Measurements from ENCODE around the gene LAIR2. TPM values are rescaled to one million over a fixed set of nuclear protein-coding genes. Genes with fewer than 3 reads are reported as not detected.
A peak's percentile ranks its signal among the peaks of the same experiment; 100 is the strongest.

LAIR2 gene
- total RNA-seq, 1 donor from 2014 or later, result not detected

GRCh38 chr19:54481326-54481930 is 21.2 kb upstream of the LAIR2 start:
- intact Hi-C loops (cut with micrococcal nuclease), result no loop called here
- H3K9me3 ChIP-seq (replicated peaks), result no peaks in the 10 kb centered on the region
- TF ChIP-seq, protein P1, sequence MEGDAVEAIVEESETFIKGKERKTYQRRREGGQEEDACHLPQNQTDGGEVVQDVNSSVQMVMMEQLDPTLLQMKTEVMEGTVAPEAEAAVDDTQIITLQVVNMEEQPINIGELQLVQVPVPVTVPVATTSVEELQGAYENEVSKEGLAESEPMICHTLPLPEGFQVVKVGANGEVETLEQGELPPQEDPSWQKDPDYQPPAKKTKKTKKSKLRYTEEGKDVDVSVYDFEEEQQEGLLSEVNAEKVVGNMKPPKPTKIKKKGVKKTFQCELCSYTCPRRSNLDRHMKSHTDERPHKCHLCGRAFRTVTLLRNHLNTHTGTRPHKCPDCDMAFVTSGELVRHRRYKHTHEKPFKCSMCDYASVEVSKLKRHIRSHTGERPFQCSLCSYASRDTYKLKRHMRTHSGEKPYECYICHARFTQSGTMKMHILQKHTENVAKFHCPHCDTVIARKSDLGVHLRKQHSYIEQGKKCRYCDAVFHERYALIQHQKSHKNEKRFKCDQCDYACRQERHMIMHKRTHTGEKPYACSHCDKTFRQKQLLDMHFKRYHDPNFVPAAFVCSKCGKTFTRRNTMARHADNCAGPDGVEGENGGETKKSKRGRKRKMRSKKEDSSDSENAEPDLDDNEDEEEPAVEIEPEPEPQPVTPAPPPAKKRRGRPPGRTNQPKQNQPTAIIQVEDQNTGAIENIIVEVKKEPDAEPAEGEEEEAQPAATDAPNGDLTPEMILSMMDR (IDR thresholded peaks at IDR 0.05; ENCODE audit: borderline replicate concordance), result peak; percentile 77
- no peak for DNase-seq
- H3K27ac ChIP-seq (replicated peaks), result no peak overlapping the region
- no peak overlapping the region for H3K4me3 ChIP-seq
- H3K36me3 ChIP-seq, result no peaks in the 10 kb centered on the region
- H3K27me3 ChIP-seq (ENCODE audit: low read depth), result peaks cover 58% of the 10 kb centered on the region
- H3K4me1 ChIP-seq, result peaks cover 5% of the 10 kb centered on the region

DNA sequence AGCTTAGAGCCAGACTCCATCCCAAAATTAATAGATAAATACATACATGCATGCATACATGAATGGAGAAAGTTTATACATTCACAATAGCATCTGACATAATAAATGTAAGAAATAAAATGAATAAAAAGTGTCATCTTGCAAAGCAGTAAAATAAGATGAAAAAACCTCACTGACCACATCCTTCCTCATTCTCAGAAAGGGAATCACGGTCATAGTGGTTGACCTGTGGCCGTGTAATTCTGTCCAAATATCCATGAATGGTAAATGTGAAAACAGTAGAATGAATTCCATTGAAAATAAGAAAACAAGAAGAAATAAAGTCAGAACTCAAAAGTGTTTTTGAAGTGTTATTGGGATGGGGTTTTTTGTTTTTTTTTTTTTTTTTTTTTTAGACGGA is 19.7 kb upstream of the LAIR2 start:
- H3K27me3 ChIP-seq (ENCODE audit: low read depth), result peaks cover 64% of the 10 kb centered on the region
- intact Hi-C loops (cut with micrococcal nuclease), result no loop called here
- DNase-seq, result no peak

GRCh38 chr19:54484451-54484850 is 18.2 kb upstream of the LAIR2 start:
- no peaks in the 10 kb centered on the region for H3K9me3 ChIP-seq (replicated peaks)
- H3K4me1 ChIP-seq, result peaks cover 5% of the 10 kb centered on the region
- no peak overlapping the region for H3K4me3 ChIP-seq
- no peak for DNase-seq
- TF ChIP-seq, protein P1 (IDR thresholded peaks at IDR 0.05; ENCODE audit: borderline replicate concordance), result no peak
- intact Hi-C loops (cut with micrococcal nuclease), result no loop called here
- no peak overlapping the region for H3K27ac ChIP-seq (replicated peaks)
- peaks cover 64% of the 10 kb centered on the region for H3K27me3 ChIP-seq (ENCODE audit: low read depth)
- no peaks in the 10 kb centered on the region for H3K36me3 ChIP-seq

More for the DNA sequence above, 19.7 kb upstream of the LAIR2 start:
- Histone ChIP-seq H3K27ac (replicated peaks) (no peak overlapping the region), H3K36me3 (no peaks in the 10 kb centered on the region), H3K4me3 (no peak overlapping the region), H3K9me3 (replicated peaks) (no peaks in the 10 kb centered on the region), H3K4me1 (peaks cover 5% of the 10 kb centered on the region)
- TF ChIP-seq, protein P1 (IDR thresholded peaks at IDR 0.05; ENCODE audit: borderline replicate concordance), result no peak

GRCh38 chr19:54485851-54486250 is 16.8 kb upstream of the LAIR2 start:
- no peak for DNase-seq
- intact Hi-C loops (cut with micrococcal nuclease), result no loop called here
- Histone ChIP-seq H3K27me3 (ENCODE audit: low read depth) (peaks cover 59% of the 10 kb centered on the region), H3K4me1 (peaks cover 5% of the 10 kb centered on the region), H3K4me3 (no peak overlapping the region), H3K36me3 (no peaks in the 10 kb centered on the region), H3K9me3 (replicated peaks) (no peaks in the 10 kb centered on the region), H3K27ac (replicated peaks) (no peak overlapping the region)
- TF ChIP-seq, protein P1 (IDR thresholded peaks at IDR 0.05; ENCODE audit: borderline replicate concordance), result no peak

- peaks cover 67% of the 10 kb centered on the region for H3K27me3 ChIP-seq (ENCODE audit: low read depth)
- no peak overlapping the region for H3K27ac ChIP-seq (replicated peaks)
- H3K4me1 ChIP-seq, result no peaks in the 10 kb centered on the region
- H3K36me3 ChIP-seq, result no peaks in the 10 kb centered on the region
- DNase-seq, result no peak
- H3K4me3 ChIP-seq, result no peak overlapping the region
- intact Hi-C loops (cut with micrococcal nuclease), result no loop called here
- TF ChIP-seq, protein P1 (IDR thresholded peaks at IDR 0.05; ENCODE audit: borderline replicate concordance), result no peak
- no peaks in the 10 kb centered on the region for H3K9me3 ChIP-seq (replicated peaks)
Measured at GRCh38 chr19:54489341-54489740, 13.3 kb upstream of the LAIR2 start.

Measured in left ventricle myocardium inferior (tissue), 1 donor.